ENCODE measurements around the gene DTNA.

DTNA gene

DNA sequence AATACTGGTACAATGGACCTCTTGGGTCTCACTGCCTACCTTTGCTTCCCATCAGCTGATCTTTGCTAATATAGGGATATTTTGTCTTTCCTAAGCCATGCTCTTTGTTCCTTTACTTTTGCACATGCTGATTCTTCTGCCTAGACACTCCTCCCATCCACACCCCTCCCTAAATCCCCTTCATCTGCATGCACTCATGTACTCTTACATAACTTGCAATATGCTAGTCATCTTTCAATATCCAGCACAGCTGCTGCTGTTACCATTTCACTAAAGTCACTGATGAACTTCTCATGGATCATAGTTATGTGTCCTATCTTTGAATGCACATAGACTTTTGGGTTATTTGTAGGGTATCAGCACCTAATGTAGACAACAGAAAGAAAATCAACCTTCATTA is 18.5 kb upstream of the DTNA start:
- TF ChIP-seq, protein P1, sequence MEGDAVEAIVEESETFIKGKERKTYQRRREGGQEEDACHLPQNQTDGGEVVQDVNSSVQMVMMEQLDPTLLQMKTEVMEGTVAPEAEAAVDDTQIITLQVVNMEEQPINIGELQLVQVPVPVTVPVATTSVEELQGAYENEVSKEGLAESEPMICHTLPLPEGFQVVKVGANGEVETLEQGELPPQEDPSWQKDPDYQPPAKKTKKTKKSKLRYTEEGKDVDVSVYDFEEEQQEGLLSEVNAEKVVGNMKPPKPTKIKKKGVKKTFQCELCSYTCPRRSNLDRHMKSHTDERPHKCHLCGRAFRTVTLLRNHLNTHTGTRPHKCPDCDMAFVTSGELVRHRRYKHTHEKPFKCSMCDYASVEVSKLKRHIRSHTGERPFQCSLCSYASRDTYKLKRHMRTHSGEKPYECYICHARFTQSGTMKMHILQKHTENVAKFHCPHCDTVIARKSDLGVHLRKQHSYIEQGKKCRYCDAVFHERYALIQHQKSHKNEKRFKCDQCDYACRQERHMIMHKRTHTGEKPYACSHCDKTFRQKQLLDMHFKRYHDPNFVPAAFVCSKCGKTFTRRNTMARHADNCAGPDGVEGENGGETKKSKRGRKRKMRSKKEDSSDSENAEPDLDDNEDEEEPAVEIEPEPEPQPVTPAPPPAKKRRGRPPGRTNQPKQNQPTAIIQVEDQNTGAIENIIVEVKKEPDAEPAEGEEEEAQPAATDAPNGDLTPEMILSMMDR (conservative IDR thresholded peaks at IDR 0.05; ENCODE audit: low read depth, low read length): no peak
- no peak overlapping the region for H3K27ac ChIP-seq
- no peak overlapping the region for H3K4me2 ChIP-seq
- H3K4me1 ChIP-seq (ENCODE audit: low read depth, poor library complexity, severe bottlenecking): peaks cover 5% of the 10 kb centered on the region
- H3K27me3 ChIP-seq (ENCODE audit: insufficient read depth, low read depth): no peaks in the 10 kb centered on the region
- no peaks in the 10 kb centered on the region for H4K20me1 ChIP-seq (ENCODE audit: insufficient read depth)
- no peak overlapping the region for H2AFZ ChIP-seq (ENCODE audit: low read depth)
- no peaks in the 10 kb centered on the region for H3K36me3 ChIP-seq (ENCODE audit: insufficient read depth)
- no peaks in the 10 kb centered on the region; the same call in none of the 2 replicates for H3K79me2 ChIP-seq (ENCODE audit: insufficient read depth, low read depth)
- no peak overlapping the region for H3K9ac ChIP-seq
- no peak overlapping the region for H3K4me3 ChIP-seq (IDR thresholded peaks at IDR 0.05; ENCODE audit: insufficient read depth, low read depth, low read length)

DNA sequence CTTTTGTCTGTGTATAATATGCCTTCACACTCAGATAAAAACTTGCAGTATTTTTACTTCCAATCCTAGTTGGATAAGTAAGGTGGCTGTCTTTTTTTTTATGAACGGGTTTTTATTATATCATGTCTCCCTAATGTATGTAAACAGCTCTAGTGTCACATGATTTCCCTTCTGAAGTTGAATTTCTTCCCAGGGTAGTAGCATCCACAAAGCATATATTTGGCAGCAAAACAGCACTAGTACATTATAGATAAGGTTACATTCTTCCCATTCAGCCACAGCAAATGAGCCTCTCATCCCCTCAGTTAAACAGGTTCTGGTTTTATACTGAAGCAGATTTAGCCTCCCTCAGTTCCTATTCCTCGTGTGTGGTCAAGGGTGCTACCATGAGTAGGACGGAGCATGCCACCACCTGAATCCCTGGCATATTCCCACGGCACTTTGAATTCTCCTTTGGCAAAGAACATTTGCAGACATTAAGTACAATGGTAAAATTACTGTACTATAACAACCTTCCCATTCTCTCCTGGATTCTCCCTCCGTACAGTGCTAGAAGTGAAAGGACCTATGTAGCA is 15.4 kb upstream of the DTNA start:
- no peaks in the 10 kb centered on the region for H3K79me2 ChIP-seq (ENCODE audit: insufficient read depth, low read depth)
- H3K27ac ChIP-seq: no peak overlapping the region
- no peak overlapping the region for H2AFZ ChIP-seq (ENCODE audit: low read depth)
- no peak overlapping the region for H3K4me3 ChIP-seq (IDR thresholded peaks at IDR 0.05; ENCODE audit: insufficient read depth, low read depth, low read length)
- H4K20me1 ChIP-seq (ENCODE audit: insufficient read depth): no peaks in the 10 kb centered on the region
- peaks cover 2% of the 10 kb centered on the region for H3K4me1 ChIP-seq (ENCODE audit: low read depth, poor library complexity, severe bottlenecking)
- TF ChIP-seq, protein P1 (conservative IDR thresholded peaks at IDR 0.05; ENCODE audit: low read depth, low read length): no peak
- no peak overlapping the region for H3K9ac ChIP-seq
- no peaks in the 10 kb centered on the region for H3K36me3 ChIP-seq (ENCODE audit: insufficient read depth)
- no peak overlapping the region for H3K4me2 ChIP-seq
- no peaks in the 10 kb centered on the region for H3K27me3 ChIP-seq (ENCODE audit: insufficient read depth, low read depth)

DNA sequence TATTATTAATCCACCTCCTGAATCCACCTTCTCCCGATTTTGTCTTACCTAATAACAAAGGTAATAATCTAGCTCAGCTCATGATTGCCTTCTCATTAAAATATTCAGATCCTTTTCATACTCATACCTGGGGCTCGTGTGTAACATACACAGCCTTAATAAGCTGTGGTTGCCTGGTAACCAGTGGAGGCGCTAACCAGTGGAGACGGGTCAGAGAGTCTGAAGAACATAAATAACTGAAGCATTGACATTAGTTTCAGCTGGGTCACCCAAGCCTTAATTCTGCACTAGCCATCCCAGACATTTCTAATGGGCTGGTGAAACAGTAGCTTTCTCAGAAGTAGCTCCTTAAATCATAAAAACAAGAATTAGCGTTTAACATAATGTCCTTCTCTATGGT is 14.8 kb upstream of the DTNA start:
- TF ChIP-seq, protein P1 (conservative IDR thresholded peaks at IDR 0.05; ENCODE audit: low read depth, low read length): no peak
- Histone ChIP-seq H3K79me2 (ENCODE audit: insufficient read depth, low read depth) (no peaks in the 10 kb centered on the region), H3K4me1 (ENCODE audit: low read depth, poor library complexity, severe bottlenecking) (no peaks in the 10 kb centered on the region), H3K4me2 (no peak overlapping the region), H2AFZ (ENCODE audit: low read depth) (no peak overlapping the region), H3K4me3 (IDR thresholded peaks at IDR 0.05; ENCODE audit: insufficient read depth, low read depth, low read length) (no peak overlapping the region), H3K27ac (no peak overlapping the region), H4K20me1 (ENCODE audit: insufficient read depth) (no peaks in the 10 kb centered on the region), H3K27me3 (ENCODE audit: insufficient read depth, low read depth) (no peaks in the 10 kb centered on the region), H3K36me3 (ENCODE audit: insufficient read depth) (no peaks in the 10 kb centered on the region), H3K9ac (no peak overlapping the region)

DNA sequence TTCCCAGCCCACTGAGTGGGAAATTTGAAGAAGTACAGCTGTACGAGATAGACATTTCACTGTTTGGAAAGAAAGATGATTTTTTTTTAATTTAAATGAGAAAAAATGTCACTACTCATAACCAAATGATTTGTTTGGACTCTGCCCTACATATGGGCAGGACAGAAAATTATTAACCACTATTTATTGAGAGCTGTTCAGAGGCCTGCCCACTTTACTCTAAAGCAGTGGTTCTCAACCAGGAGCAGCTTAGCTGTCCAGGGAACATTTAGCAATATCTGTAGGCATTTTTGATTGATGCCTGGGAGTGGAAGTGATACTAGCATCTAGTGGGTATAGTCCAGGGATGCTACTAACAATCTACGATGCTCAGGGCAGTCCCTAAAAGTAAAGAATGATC is 13.4 kb upstream of the DTNA start:
- Histone ChIP-seq H3K79me2 (ENCODE audit: insufficient read depth, low read depth) (no peaks in the 10 kb centered on the region), H3K4me1 (ENCODE audit: low read depth, poor library complexity, severe bottlenecking) (no peaks in the 10 kb centered on the region), H3K36me3 (ENCODE audit: insufficient read depth) (no peaks in the 10 kb centered on the region), H3K4me3 (IDR thresholded peaks at IDR 0.05; ENCODE audit: insufficient read depth, low read depth, low read length) (no peak overlapping the region), H3K27ac (no peak overlapping the region), H3K27me3 (ENCODE audit: insufficient read depth, low read depth) (no peaks in the 10 kb centered on the region), H4K20me1 (ENCODE audit: insufficient read depth) (no peaks in the 10 kb centered on the region), H2AFZ (ENCODE audit: low read depth) (no peak overlapping the region), H3K4me2 (no peak overlapping the region), H3K9ac (no peak overlapping the region)
- TF ChIP-seq, protein P1 (conservative IDR thresholded peaks at IDR 0.05; ENCODE audit: low read depth, low read length): no peak

Measured in KMS-11 (cell line).